Heart left ventricle (tissue), 16 donors: ENCODE results near the gene TRIM71. TPM values are rescaled to one million over a fixed set of nuclear protein-coding genes. Genes with fewer than 3 reads are reported as not detected.
A peak's percentile ranks its signal among the peaks of the same experiment; 100 is the strongest.

ENCODE experiments used
- ATAC-seq, 4 donors: fragments of 200-7000 bp; cut with Tn5 transposase; one replicate each; pipeline ENCODE4 v1.9.1; 2020 to 2022; ENCODE audit warnings: moderate library complexity in 4 of 4, mild to moderate bottlenecking in 3 of 4, moderate number of reproducible peaks in 1 of 4
- DNase-seq, 5 donors: peaks; one replicate each; pipeline ENCODE4 v3.0.0-alpha.2; 2020
- H3K27ac ChIP-seq, 12 donors: fragments of 200-600 bp; sonication (generic) in 4 of 12; one replicate each; pipeline versions ENCODE4 v1.5.0 to v1.8.0; 2016 to 2022; ENCODE audit warnings: mild to moderate bottlenecking in 2 of 12
- H3K27me3 ChIP-seq, 9 donors: fragments of 200-600 bp; sonication (generic) in 2 of 9; one replicate each; pipeline versions ENCODE4 v1.5.1 to v1.8.0; 2016 to 2022; ENCODE audit warnings: mild to moderate bottlenecking in 3 of 9
- H3K36me3 ChIP-seq, 9 donors: fragments of 200-600 bp; sonication (generic) in 2 of 9; one replicate each; pipeline versions ENCODE4 v1.5.0 to v1.8.0; 2018 to 2022; ENCODE audit warnings: mild to moderate bottlenecking in 2 of 9
- H3K4me1 ChIP-seq, 12 donors: fragments of 200-600 bp; sonication (generic) in 4 of 12; one replicate each; pipeline versions ENCODE4 v1.5.0 to v1.8.0; 2016 to 2022; ENCODE audit warnings: mild to moderate bottlenecking in 3 of 12
- H3K4me3 ChIP-seq, 12 donors: fragments of 200-600 bp; sonication (generic) in 4 of 12; one replicate each; pipeline versions ENCODE4 v1.5.0 to v1.8.0; 2017 to 2022; ENCODE audit warnings: mild to moderate bottlenecking in 9 of 12, moderate library complexity in 4 of 12
- H3K9me3 ChIP-seq, 12 donors: fragments of 200-600 bp; sonication (generic) in 4 of 12; one replicate each; pipeline versions ENCODE4 v1.5.0 to v1.8.0; 2016 to 2022; ENCODE audit warnings: mild to moderate bottlenecking in 1 of 12
- CTCF ChIP-seq, 12 donors: fragments of 200-600 bp; sonication (generic) in 4 of 12; IDR thresholded peaks; one replicate each; pipeline versions ENCODE4 v1.5.0 to v1.8.0; 2018 to 2022; ENCODE audit warnings: antibody characterized with exemption in 12 of 12, mild to moderate bottlenecking in 5 of 12
- POLR2A ChIP-seq, 2 donors: fragments of 450-650 bp; IDR thresholded peaks; one replicate each; pipeline ENCODE4 v1.6.1; 2017; ENCODE audit warnings: antibody characterized with exemption in 2 of 2, mild to moderate bottlenecking in 2 of 2, moderate library complexity in 2 of 2
- WGBS, 4 donors: extraction: QIAGEN DNeasy Blood & Tissue Kit in 2 of 4; methylation state at CpG; one replicate each; pipeline versions ENCODE4 v1.1.5 to v1.1.7; 2013 to 2018; 5-methylcytosine and 5-hydroxymethylcytosine counted together
- intact Hi-C, 10 donors: fragments of 100-400 bp; cut with DNase I; formaldehyde crosslinking; loops; one replicate each; pipeline versions ENCODE4 v1.11.1 to v1.14.2; 2022
- polyA plus RNA-seq, 2 donors: library from polyadenylated mRNA; stranded (reverse); fragments of 200-250 nt; gene quantifications; one replicate each; pipeline ENCODE4 v1.2.3, GENCODE V29; 2013
- total RNA-seq, 9 donors: library from RNA; depleted of rRNA in 2 of 9; stranded (reverse); fragments of >200 nt in 2 of 9; fragmentation: NEBNext Ultra II Directional in 3 of 9; extraction: Animal tissue kit (Norgen Biotek cat#: 25700) in 3 of 9; gene quantifications; one replicate each; pipeline versions ENCODE4 v1.1.0 to v1.2.4, GENCODE V29; 2016 to 2023
- donor health status: ischemic (EF 13 %, LVEDD 7.1; RV severe dilation, severe dysfunction).
- donor health status: healthy with polysubstance abuse.
- donor health status: DM: no; HTN: yes; CAD: no.
- donor health status: DM: no; HTN: no; CAD: no.
- donor health status: ischemic (EF 25% LVEDD 6.9; RV normal size, moderate dysfunction).
- donor health status: ischemic (EF 25% LVEDD 5.7; RV mildly dilated, moderate dysfunction).
- donor health status: healthy.
- donor health status: DM: yes; HTN: yes; CAD: no.
- donor health status: ischemic (EF 35%, LVEDD 5.7; RV mildly dilated, moderate dysfunction).
- donor health status: nonischemic (EF 11% LVEDD 7.7; RV severe dilation, severe dysfunction).
- donor health status: DM: yes; HTN: yes; CAD: no.
- donor health status: PGD.
- donor health status: ischemic (EF 29% LVEDD 5.4; RV normal size, mild dysfunction).
- donor health status: nonischemic (EF 23%, LVEDD 6.1; RV moderate dilation, normal function).

Gene TRIM71
- total and polyA plus RNA-seq, 11 donors: 0.05 TPM; not detected in 9

- Histone ChIP-seq H3K27ac (no peak overlapping the region), H3K4me3 (no peak overlapping the region), H3K4me1 (no peaks in the 10 kb centered on the region), H3K9me3 (no peaks in the 10 kb centered on the region), H3K27me3 (no peaks in the 10 kb centered on the region), H3K36me3 (no peaks in the 10 kb centered on the region)
- intact Hi-C loops: no loop called here
- TF ChIP-seq CTCF (IDR thresholded peaks at IDR 0.05): no peak
- TF ChIP-seq POLR2A (IDR thresholded peaks at IDR 0.05): no peak
- ATAC-seq: no peak
- no peak for DNase-seq
- WGBS, 4 donors: 68 to 82% (median 79%) methylated on average over 1 of the region's 1 CpG
These were observed 64.4 kb downstream of the TRIM71 start for GRCh38 chr3:32882189-32882588.

GRCh38 chr3:32882603-32883025 is 64.8 kb downstream of the TRIM71 start:
- Histone ChIP-seq H3K27ac (no peak overlapping the region), H3K4me1 (no peaks in the 10 kb centered on the region), H3K4me3 (no peak overlapping the region), H3K36me3 (no peaks in the 10 kb centered on the region), H3K27me3 (no peaks in the 10 kb centered on the region), H3K9me3 (no peaks in the 10 kb centered on the region)
- ATAC-seq (no peak), DNase-seq (no peak)
- TF ChIP-seq POLR2A (IDR thresholded peaks at IDR 0.05): no peak
- no peak for TF ChIP-seq CTCF (IDR thresholded peaks at IDR 0.05)
- 79 to 90% (median 89%) methylated on average over 6 of the region's 6 CpGs for WGBS, 4 donors
- intact Hi-C loops: no loop called here

- Histone ChIP-seq H3K9me3 (no peaks in the 10 kb centered on the region), H3K4me1 (no peaks in the 10 kb centered on the region), H3K27me3 (no peaks in the 10 kb centered on the region), H3K36me3 (no peaks in the 10 kb centered on the region), H3K27ac (no peak overlapping the region), H3K4me3 (no peak overlapping the region)
- intact Hi-C loops: no loop called here
- ATAC-seq (no peak), DNase-seq (no peak)
- TF ChIP-seq POLR2A (IDR thresholded peaks at IDR 0.05): no peak
- TF ChIP-seq CTCF (IDR thresholded peaks at IDR 0.05): no peak
- 93 to 97% (median 95%) methylated on average over 2 of the region's 2 CpGs for WGBS, 4 donors
These were observed 66.0 kb downstream of the TRIM71 start for GRCh38 chr3:32883817-32884216.

DNA sequence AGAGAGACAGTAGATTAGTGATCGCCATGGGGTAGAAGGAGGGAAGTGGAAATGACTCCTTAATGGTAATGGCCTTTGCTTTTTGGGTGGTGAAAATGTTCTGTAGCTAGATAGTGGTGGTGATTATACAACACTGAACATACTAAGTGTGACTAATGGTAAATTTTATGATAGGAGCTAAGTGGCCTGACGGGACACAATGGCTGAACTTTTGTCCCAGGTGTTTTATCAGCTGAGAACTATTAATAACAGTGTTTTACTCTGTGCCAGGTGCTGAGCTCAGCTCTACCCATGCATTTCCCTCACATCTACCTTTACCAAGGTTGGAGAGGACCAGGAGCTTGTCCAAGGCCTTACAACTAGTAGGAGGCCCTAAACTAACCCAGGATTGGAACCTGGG is 66.8 kb downstream of the TRIM71 start:
- peak in 2 of 4 donors; percentile 42 to 47 for ATAC-seq
- Histone ChIP-seq H3K27ac (no peak overlapping the region), H3K27me3 (no peaks in the 10 kb centered on the region), H3K4me1 (no peaks in the 10 kb centered on the region), H3K4me3 (no peak overlapping the region), H3K9me3 (no peaks in the 10 kb centered on the region), H3K36me3 (no peaks in the 10 kb centered on the region)
- 49 to 75% (median 68%) methylated on average over 2 of the region's 2 CpGs for WGBS, 4 donors
- intact Hi-C loops: no loop called here
- no peak for DNase-seq
- TF ChIP-seq CTCF (IDR thresholded peaks at IDR 0.05) (no peak), POLR2A (IDR thresholded peaks at IDR 0.05) (no peak)
